ENCODE measurements around the gene SLC46A1.

SLC46A1 gene

GRCh38 chr17:28348979-28349378 lies 57.0 kb downstream of the SLC46A1 start:
- no peak for DNase-seq

- DNase-seq, result no peak
Observed at GRCh38 chr17:28347261-28347891, 58.6 kb downstream of the SLC46A1 start.

GRCh38 chr17:28346746-28347246 lies 59.2 kb downstream of the SLC46A1 start:
- DNase-seq, result no peak

- no peak for DNase-seq
Observed at GRCh38 chr17:28346199-28346580, 59.8 kb downstream of the SLC46A1 start.

- DNase-seq, result no peak
Observed at GRCh38 chr17:28345419-28346198, 60.4 kb downstream of the SLC46A1 start.

All from NCI-H774 (cell line).